ENCODE measurements around the gene RING1.

The RING1 gene

GRCh38 chr6:33249732-33250630 is 41.7 kb downstream of the RING1 start:
- peak; percentile 37 for DNase-seq

DNA sequence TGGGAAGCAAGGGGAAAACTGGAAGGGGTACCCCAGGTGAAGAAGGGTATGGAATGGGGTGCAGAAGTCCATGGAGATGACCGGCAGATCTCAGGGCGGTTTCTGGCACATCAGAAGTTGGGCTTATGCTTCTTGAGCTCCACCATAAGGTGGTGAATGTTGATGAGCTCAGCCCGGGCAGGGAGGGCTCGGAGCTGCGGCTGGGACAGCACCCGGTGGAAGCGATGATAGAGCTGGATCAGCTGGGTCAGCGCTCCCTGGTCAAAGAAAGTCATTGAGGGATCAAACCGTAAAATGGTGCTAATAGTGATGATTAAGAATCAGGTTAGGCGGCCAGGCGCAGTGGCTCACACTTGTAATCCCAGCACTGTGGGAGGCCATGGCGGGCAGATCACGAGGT is 42.4 kb downstream of the RING1 start:
- no peak for DNase-seq

- DNase-seq: peak; percentile 23
Measured at GRCh38 chr6:33251395-33252012, 43.2 kb downstream of the RING1 start.

GRCh38 chr6:33252759-33253158 is 44.5 kb downstream of the RING1 start:
- no peak for DNase-seq

- no peak for DNase-seq
Measured at GRCh38 chr6:33254591-33254990, 46.3 kb downstream of the RING1 start.

DNA sequence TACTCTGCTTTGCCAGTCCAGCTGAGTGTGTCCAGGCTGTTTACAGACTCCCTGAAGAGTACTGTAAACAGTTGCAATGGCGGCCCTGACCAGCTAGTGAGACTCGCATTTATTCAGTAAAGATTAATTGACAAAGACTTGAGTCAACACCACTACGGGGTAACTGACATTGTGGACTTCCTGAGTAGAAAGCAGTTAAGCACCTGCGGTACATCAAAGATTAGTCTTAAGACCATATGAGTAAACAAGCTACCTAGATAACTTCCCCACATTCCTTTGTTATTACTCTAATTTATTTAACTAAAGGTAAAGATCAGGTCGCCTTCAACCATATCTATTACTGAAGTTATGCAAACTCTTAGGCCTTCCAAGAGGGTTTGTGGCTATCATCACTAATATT is 50.7 kb downstream of the RING1 start:
- DNase-seq: no peak
